ENCODE results near the gene NELFCD.

DNA sequence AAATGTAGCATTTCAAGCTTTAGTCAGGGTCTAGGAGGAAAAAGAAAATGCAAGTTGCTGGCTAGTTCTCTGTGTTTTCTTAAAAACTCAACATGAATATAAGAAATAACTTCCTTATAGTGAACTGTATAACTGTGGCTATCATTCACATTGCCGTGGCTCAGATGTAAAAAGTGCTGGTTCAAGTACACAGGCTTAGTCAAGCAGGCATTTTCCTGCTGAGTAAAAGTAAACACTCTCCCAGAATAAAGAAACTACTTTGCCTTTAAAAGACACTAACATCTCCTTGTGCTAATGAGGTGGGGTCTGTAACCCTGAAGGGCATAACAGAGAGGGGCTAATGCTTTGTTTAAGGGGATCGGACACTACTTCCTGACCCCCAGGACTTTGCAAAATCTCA, 47.8 kb downstream of the NELFCD start:
- TF ChIP-seq POLR2AphosphoS5 (IDR thresholded peaks at IDR 0.05) = no peak
- TF ChIP-seq, protein P1, sequence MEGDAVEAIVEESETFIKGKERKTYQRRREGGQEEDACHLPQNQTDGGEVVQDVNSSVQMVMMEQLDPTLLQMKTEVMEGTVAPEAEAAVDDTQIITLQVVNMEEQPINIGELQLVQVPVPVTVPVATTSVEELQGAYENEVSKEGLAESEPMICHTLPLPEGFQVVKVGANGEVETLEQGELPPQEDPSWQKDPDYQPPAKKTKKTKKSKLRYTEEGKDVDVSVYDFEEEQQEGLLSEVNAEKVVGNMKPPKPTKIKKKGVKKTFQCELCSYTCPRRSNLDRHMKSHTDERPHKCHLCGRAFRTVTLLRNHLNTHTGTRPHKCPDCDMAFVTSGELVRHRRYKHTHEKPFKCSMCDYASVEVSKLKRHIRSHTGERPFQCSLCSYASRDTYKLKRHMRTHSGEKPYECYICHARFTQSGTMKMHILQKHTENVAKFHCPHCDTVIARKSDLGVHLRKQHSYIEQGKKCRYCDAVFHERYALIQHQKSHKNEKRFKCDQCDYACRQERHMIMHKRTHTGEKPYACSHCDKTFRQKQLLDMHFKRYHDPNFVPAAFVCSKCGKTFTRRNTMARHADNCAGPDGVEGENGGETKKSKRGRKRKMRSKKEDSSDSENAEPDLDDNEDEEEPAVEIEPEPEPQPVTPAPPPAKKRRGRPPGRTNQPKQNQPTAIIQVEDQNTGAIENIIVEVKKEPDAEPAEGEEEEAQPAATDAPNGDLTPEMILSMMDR (IDR thresholded peaks at IDR 0.05) = no peak
- no peak for TF ChIP-seq POLR2A (IDR thresholded peaks at IDR 0.05)
